Fibroblast of the aortic adventitia (primary cell): ENCODE results near the gene IFT20. TPM values are rescaled to one million over a fixed set of nuclear protein-coding genes. Genes with fewer than 3 reads are reported as not detected.
"Not testable (repeated sequence)": the region's sequence is repeated elsewhere in the genome, so short reads cannot be mapped to it uniquely, and the experiment has no call there.

ENCODE experiments used
- DNase-seq: peaks from one replicate; pipeline ENCODE4 v3.0.0-alpha.2; 2010; ENCODE audit warnings: low read depth
- H3K4me3 ChIP-seq: 2 replicates; pipeline ENCODE4 v1.5.1; 2011; ENCODE audit warnings: low read depth, mild to moderate bottlenecking, control low read depth, low read length, moderate library complexity
- CTCF ChIP-seq: IDR thresholded peaks from 2 replicates; pipeline ENCODE4 v1.5.1; 2011; ENCODE audit warnings: mild to moderate bottlenecking, low read length, control low read depth, inconsistent platforms; ENCODE audit not compliant: insufficient read depth
- total RNA-seq: library from RNA; depleted of rRNA; stranded (reverse); fragments of >200 nt; gene quantifications from 2 replicates; pipeline ENCODE4 v1.2.3, GENCODE V29; 2012; ENCODE audit warnings: low replicate concordance

The IFT20 gene
- total RNA-seq, 1 donor, result 59.8 TPM

DNA sequence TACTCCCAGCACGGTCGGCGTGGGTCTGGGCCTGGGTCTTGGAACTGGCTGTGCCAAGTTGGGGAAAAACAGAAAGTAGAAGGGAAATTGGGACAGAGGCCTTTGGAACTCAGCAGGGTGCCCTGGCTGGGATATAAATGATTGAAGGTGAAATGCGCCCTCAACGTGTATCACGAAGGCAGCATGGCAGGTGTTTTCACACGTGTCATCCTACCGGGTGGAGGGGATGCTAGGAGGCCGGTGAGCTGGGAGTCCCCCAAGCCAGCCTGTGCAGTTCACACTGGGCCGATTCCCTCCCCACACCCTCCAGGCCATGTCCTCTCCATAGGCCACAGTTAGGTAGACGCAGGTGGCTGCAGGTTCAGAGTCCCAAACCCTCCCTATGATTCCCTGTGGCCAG, 6.2 kb upstream of the IFT20 start:
- no peak for DNase-seq
- TF ChIP-seq CTCF, result no peak
- no peak overlapping the region for H3K4me3 ChIP-seq

- no peak for DNase-seq
- no peak for TF ChIP-seq CTCF
- no peak overlapping the region for H3K4me3 ChIP-seq
These were observed 5.1 kb upstream of the IFT20 start for GRCh38 chr17:28340374-28340773.

GRCh38 chr17:28339431-28339830, 4.2 kb upstream of the IFT20 start:
- no peak for DNase-seq
- no peak for TF ChIP-seq CTCF
- H3K4me3 ChIP-seq, result no peak overlapping the region

GRCh38 chr17:28338769-28339212, 3.5 kb upstream of the IFT20 start:
- not testable (repeated sequence) for DNase-seq, H3K4me3 ChIP-seq

GRCh38 chr17:28338056-28338768, 2.9 kb upstream of the IFT20 start:
- peak; percentile 79 for DNase-seq
- TF ChIP-seq CTCF, result no peak
- H3K4me3 ChIP-seq, result peak overlapping the region; percentile 32

GRCh38 chr17:28335959-28336871, 943 bp upstream of the IFT20 start:
- H3K4me3 ChIP-seq, result peak overlapping the region; percentile 92
- DNase-seq, result peak; percentile 96
- no peak for TF ChIP-seq CTCF

- peak overlapping the region; percentile 95 for H3K4me3 ChIP-seq
- no peak for DNase-seq
- no peak for TF ChIP-seq CTCF
These were observed 539 bp downstream of the IFT20 start for GRCh38 chr17:28334666-28335200.
